Testis (tissue), 2 donors: ENCODE data around the gene CCDC7.

Experiments used
- CTCF ChIP-seq, 3 experiments: fragments of 450-650 bp in 2 of 3; fragments of 200-600 bp in 1 of 3; sonication (generic) in 1 of 3; IDR thresholded peaks; one replicate each; pipeline ENCODE4 v1.5.1; 2016 to 2019; ENCODE audit warnings: antibody characterized with exemption in 3 of 3, mild to moderate bottlenecking in 2 of 3, moderate library complexity in 1 of 3
- POLR2A ChIP-seq: fragments of 450-650 bp; IDR thresholded peaks from one replicate; pipeline ENCODE4 v1.6.1; 2017; ENCODE audit warnings: antibody characterized with exemption, mild to moderate bottlenecking, moderate library complexity

- no peak for TF ChIP-seq CTCF (IDR thresholded peaks at IDR 0.05)
- no peak for TF ChIP-seq POLR2A
These were observed 43.4 kb upstream of the CCDC7 start for GRCh38 chr10:32402499-32402898.
